GM21786 (cell line): ENCODE data around the gene HAUS1.
"Not testable (repeated sequence)": the region's sequence is repeated elsewhere in the genome, so short reads cannot be mapped to it uniquely, and the experiment has no call there.

Experiments used
- ATAC-seq: cut with Tn5 transposase; IDR thresholded peaks from one replicate; pipeline ENCODE4 v1.9.1; 2021; ENCODE audit not compliant: unreplicated experiment

HAUS1 gene

DNA sequence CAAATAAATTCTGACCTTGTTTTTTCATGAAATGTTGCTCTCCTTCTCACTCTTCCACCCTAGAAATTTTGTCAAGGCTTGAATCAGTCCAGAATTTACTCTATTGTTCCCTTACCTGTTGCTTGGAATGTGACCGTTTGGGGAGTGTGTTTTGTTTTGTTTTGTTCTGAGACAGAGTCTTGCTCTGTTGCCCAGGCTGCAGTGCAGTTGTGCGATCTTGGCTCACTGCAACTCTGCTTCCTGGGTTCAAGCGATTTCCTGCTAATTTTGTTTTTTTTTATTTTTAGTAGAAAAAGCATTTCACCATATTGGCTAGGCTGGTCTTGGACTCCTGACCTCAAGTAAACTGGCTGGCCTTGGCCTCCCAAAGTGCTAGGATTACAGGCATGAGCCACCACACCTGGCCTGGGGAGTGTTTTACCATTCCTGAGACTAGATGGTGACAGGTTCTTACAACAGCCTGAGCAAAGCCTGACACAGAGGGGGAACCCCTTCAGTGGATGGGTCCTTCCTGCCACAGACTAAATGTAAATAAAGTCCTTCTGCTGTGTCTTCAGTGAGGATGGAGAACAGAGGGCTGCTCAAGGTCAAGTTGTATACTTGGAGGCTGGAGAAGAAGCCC lies 52.0 kb downstream of the HAUS1 start:
- ATAC-seq, result no peak

DNA sequence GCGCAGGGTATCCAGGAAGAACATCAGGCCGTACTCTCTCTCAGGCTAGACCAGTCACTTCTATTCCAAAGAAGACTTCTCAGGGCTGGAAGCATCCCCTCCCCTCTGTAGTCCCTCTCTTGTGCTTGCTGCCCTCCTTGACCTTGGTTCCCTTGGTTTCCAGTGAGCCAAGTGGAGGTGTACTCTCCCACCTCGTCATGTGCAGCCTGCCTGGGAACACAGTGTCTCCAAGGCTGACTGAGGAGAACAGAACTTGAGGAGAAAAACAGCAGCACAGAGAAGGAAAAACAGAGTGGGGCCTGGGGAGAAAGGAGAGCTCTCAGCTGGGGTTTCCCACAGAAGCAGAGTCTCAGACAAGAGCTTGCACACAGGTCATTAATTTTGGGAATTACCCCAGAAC lies 52.7 kb downstream of the HAUS1 start:
- no peak for ATAC-seq

DNA sequence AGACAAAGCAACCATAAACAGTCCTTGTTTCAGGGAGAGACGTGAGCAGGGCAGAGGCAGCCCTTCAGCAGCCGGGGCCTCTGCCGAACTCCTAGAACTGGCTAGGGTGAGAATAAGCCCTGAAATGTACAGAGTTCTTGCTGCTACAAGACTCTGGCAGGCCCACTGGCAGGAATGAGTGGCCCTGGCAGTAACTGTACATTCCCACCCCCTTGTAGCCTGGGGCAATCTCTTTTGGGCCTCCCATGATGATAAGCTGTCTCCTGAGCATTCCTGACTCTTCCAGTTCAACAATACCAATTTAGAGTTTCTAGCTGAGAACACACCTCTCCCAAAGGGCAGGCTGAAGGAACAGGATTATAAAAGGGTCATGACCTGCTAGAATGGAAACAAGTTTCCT lies 54.3 kb downstream of the HAUS1 start:
- no peak for ATAC-seq

DNA sequence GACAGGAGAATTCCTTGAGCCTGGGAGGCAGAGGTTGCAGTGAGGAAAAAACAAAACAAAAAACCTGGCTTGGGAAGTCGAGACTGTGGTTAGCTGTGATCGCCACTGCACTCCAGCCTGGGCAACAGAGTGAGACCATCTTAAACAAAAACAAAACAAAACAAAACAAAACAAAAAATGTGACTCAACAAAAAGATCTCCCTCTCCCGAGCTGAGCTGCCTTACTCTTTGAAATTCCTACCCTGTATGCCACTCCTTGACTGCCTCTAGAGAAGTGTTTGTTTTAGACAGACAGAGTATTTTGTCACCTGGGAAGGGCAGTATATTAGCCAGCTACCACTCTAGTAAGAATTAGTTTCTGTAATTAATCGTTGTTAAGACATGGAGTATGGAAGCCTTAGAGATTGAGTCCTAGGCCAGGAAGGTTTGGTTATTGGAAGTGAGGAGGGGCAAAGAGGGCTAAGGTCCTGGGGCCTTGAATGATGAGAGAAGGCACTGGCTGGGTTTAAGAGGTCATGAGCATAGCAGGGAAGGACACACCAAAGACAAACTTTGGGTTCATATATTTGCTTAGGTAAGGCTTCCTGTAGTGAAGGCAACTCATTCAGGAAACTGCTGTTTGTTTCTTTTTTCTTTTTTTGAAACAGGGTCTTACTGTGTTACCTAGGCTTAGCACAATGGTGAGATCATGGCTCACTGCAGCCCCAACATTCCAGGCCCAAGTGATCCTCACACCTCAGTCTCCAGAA lies 56.0 kb downstream of the HAUS1 start:
- ATAC-seq, result no peak

DNA sequence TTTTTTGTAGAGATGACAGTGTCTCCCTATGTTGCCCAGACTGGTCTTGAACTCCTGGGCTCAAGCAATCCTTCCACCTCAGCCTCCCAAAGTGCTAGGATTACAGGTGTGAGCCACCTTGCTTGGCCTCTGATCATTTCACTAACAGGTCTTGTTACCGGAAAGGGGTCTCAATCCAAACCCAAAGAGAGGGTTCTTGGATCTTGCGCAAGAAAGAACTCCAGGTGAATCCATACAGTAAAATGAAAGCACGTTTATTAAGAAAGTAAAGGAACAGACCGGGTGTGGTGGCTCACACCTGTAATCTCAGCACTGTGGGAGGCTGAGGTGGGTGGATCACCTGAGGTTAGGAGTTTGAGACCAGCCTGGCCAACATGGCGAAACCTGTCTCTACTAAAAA lies 56.7 kb downstream of the HAUS1 start:
- not testable (repeated sequence) for ATAC-seq

DNA sequence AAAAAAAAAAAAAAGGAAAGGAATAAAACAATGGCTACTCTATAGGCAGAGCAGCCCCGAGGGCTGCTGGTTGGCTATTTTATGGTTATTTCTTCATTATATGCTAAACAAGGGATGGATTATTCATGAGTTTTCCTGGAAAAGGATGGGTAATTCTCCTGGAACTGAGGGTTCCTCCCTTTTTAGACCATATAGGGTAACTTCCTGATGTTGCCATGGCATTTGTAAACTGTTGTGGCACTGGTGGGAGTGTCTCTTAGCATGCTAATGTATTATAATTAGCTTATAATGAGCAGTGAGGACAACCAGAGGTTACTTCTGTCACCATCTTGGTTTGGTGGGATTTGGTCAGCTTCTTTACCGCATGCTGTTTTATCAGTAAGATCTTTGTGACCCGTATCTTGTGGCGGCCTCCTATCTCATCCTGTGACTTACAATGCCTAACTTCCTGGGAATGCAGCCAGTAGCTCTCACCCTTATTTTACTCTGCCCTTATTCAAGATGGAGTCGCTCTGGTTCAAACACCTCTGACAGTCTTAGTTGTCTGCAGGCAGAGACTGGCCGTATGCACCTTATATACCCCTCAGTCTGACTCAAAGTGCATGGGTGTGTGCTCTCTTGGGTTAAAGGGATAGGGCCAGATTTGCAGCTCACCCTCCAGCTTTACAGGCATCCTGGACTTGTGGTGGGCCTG lies 57.7 kb downstream of the HAUS1 start:
- ATAC-seq, result no peak

DNA sequence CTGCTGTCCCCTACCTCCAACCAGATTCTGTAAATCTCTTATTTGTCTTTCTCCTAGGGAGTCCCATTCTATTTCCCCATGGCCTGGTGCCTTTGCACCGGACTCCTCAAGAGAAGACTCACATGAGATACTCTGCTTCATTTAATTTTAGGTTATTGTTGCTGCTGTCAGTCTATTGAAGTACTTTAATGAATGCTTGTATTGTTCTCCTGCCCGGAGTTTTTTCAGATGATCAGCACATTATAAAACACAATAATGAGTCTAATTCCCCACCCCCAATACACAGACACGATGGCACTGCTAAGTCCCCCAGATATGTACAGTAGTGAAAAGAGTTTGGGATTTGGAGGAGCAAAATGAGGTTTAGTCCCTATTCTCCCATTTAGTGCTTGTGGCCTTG lies 58.9 kb downstream of the HAUS1 start:
- ATAC-seq, result no peak

DNA sequence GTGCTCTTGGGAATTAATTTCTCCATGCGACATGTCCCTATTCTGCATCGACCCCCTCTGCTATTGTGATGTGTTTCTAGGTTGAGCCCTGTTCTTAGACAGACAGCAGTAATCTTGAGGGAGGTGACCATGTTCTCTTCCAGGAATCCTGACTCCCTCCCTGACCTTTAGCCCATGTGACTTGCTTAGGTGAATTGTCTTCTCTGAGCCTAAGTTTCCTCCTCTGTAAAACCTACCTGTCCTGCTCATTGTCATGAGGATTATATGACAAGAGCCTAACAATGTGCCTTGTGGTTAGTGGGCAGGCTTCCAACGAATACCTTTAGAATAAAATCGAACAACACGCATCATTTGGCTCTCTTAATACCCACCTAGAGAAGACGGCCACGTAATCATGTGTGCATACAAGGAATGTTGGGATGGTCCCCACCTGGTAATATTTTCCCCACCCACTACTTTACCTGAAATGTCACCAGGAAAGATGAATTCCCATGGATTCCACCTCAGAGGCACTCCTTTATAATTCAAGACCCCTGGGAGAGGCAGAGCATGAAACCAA lies 59.8 kb downstream of the HAUS1 start:
- no peak for ATAC-seq

DNA sequence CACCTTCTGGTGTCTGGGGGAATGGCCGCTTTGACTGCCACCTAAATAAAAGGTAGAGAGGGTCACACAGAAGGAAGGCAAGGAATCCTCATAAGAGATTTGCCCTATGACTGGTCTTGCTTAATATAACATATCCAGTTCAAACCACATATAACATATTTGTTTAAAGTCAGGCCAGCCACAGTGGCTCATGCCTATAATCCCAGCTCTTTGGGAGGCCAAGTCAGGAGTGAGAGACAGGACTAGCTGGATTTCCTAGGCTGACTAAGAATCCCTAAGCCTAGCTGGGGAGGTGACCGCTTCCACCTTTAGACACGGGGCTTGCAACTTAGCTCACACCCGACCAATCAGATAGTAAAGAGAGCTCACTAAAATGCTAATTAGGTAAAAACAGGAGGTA lies 60.3 kb downstream of the HAUS1 start:
- ATAC-seq, result not testable (repeated sequence)

DNA sequence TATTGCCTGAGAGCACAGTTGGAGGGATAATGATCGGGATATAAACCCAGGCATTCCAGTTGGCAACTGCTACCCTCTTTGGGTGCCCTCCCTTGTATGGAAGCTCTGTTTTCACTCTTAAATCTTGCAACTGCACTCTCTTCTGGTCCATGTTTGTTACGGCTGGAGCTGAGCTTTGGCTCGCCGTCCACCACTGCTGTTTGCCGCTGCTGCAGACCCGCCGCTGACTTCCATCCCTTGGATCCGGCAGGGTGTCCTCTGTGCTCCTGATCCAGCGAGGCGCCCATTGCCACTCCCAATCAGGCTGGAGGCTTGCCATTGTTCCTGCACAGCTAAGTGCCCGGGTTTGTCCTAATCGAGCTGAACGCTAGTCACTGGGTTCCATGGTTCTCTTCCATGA lies 60.7 kb downstream of the HAUS1 start:
- ATAC-seq, result no peak

DNA sequence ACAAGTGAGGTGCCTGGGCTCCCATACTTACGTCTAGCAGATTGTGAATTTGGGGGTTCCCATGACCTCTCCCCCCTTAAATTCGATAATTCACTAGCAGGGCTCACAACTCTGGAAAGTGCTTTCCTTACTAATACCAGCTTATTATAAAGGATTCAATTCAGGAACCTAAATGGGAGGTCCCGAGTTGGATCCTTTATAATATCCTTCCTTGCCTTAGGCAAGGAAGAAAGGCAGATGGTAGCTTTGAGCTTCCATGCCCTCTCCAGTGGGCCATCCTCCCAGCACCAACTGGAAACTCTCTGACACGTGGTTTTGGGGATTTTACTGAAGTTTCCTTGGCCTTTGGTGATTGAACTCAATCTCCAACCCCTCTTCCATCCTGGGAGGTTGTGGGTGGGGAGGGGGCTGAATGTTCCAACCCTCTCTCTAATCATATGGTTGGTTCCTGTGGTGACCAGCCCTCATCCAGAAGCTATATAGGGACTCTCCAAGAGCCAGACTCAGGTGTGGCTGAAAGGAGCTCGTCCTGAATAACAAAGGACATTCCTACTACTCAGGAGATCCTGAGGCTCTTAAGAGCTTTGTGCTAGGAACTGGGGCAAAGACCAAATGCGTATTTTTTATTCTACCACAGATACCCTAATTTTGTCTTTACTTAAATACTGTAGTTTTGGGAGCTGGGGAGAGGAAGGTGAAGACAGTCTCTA lies 62.2 kb downstream of the HAUS1 start:
- ATAC-seq, result no peak

DNA sequence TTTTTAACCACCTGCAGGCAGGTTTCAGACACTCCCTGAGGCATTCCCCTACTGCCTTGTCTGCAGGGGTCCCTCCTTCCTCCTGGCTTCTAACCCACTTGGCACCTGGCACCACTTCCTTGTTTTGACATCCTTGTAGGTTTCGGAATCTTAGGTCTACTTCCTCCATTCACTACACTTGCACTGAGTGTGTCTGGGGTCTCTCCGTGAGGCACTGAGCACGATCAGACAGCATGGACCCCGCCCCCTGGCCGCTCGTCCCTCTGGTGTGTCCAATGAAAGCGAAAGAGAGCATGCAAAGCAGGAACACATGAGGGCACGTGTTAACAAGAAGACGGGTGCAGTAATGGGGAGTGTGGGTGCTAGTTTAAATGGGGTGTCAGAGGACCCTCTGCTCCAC lies 63.8 kb downstream of the HAUS1 start:
- ATAC-seq, result peak; percentile 89

DNA sequence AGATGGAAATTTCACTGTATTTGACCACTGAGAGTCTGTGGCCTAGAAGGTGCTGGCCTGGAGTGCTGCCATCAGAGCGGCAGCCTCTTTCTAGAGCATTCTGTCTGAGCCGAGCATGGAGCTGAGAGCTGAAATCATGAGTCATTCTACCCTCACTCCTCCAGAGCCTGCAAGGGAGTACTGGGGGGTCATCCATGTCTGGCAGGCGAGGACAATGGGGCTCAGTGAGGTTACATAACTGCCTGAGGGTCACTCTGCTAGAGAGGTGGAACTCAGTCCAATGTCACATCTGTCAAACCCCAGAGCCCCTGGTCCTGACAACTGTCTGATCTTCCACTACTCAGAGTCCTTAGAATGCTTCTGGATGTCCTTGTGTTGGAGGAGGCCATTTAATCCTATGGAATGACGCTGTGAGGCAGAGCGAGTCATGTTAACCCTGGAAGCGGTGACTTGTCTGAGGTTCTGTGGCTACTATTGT lies 65.3 kb downstream of the HAUS1 start:
- no peak for ATAC-seq

DNA sequence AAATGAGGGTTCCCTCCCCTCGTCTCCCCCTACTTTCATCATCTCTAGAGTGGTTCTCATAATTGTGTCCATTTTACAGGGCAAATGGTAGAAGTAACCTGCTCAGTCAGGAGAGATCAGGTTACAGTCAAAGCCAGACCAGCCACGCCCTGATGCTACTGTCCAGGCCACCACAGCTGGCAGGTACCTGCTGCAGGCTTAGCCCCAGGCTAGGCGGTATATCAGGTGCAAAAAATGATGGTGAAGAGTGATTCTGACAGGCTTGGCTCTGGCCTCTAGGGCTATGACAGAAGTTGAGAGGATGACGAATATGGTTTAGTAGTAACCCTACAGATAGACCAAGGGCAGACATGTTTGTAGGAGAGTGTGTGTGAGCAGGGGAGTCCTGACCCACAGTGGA lies 67.1 kb downstream of the HAUS1 start:
- no peak for ATAC-seq

DNA sequence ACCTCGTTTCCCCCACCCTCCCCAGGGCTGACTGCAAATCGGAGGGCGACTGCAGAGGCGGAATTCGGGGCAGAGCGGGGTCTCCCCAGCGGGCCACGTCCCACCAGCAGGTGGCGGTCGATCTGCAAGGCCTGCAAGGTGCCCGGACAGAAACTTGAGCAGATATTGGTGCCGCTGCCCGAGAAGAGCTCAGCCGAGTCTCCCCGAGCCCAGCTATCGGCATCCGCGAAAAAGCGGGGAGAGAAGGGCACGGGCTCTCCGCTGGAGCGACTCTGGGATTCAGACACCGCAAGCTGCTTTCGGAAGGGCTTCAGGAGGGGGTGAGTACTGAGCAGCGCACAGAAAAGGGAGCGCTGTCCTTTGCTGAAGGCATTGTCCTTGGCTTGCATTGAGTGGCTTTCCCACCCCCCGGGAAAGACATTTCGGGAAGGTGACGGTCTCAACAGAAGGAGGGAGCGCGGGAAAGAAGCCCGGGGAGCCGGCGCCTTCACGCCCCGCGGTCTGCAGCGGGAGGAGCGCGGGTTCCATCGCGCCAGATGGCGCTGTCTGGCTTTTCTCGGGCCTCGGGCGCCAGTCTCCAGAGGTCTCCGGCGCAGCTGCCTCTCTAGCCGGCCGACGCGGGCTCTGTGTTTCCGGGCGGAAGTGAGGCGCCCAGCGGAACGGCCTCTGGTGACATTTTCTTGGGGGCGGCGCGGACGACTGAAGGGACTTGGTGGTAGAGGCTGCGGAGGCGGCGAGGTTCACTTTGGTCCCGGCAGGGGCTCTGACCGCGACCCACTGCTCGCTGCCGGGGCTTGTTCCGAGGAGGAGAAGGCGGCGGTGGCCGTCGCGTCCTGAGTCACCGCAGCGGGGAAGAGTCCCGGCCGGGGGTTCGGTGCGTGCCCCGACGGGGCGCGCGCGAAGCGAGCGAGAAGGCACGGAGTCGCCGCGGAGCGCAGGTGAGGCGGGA lies 69.5 kb downstream of the HAUS1 start:
- ATAC-seq, result peak; percentile 83

DNA sequence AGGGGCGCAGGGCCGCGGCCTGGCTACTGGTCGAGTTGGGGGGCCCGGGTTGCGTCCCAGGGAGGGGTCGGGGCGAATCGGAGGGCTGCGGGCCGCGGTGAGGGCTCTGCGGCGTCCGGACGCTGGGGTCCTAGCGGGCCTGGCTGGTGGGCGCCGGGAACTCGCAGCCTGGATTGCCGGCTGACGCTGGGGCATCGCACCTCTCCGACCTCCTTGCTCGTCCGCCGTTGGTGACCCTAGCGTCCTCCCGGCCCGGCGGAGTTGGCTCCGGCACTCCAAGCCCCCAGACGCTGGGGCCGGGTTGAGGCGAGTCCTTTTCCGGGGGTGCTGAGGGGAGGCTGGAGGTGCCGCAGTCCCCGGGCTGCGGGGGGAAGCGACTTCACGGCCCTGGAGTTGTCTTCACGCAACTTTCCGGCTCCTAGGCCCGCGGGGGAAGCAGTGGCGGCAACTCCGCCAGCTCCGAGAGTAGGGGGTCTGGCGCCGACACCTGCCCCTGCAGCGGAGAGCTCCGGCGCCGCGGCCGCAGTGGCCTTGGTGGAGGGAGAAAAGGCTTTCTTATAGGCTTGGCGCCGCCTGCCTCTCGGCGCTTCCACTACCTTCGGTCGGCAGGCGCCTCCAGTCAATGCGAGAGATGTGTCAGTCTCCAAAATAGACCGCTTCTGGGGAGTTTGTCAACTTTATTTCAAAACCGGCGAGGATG lies 70.3 kb downstream of the HAUS1 start:
- ATAC-seq, result peak; percentile 2

DNA sequence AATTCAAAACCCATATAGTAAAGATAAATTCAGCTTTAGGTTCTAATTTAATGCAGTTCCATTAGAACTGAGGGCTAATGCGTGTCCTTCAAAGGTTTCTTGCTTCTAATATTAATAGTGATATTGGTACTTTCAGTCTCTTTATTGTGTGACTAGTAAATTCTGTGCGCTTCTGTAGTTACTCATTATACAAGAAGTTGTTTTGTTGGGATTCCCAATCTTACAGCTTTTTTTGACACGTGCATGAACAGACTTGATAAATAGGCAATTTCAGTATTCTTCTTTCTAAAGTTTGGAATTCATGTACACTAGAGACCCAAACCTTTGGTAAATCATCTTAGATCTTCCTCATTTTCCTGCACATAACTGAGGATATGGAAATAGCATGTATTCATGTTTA lies 71.8 kb downstream of the HAUS1 start:
- ATAC-seq, result no peak
